GM12872 (cell line): ENCODE results near the gene IARS2.

ENCODE experiments used
- TF ChIP-seq, protein P1 (sequence below): IDR thresholded peaks from 3 replicates; pipeline ENCODE4 v1.5.1; 2011; ENCODE audit warnings: low read depth, mild to moderate bottlenecking, low read length, moderate library complexity; ENCODE audit not compliant: insufficient read depth

IARS2 gene

GRCh38 chr1:220062629-220063028, 31.3 kb upstream of the IARS2 start:
- TF ChIP-seq, protein P1, sequence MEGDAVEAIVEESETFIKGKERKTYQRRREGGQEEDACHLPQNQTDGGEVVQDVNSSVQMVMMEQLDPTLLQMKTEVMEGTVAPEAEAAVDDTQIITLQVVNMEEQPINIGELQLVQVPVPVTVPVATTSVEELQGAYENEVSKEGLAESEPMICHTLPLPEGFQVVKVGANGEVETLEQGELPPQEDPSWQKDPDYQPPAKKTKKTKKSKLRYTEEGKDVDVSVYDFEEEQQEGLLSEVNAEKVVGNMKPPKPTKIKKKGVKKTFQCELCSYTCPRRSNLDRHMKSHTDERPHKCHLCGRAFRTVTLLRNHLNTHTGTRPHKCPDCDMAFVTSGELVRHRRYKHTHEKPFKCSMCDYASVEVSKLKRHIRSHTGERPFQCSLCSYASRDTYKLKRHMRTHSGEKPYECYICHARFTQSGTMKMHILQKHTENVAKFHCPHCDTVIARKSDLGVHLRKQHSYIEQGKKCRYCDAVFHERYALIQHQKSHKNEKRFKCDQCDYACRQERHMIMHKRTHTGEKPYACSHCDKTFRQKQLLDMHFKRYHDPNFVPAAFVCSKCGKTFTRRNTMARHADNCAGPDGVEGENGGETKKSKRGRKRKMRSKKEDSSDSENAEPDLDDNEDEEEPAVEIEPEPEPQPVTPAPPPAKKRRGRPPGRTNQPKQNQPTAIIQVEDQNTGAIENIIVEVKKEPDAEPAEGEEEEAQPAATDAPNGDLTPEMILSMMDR: no peak

DNA sequence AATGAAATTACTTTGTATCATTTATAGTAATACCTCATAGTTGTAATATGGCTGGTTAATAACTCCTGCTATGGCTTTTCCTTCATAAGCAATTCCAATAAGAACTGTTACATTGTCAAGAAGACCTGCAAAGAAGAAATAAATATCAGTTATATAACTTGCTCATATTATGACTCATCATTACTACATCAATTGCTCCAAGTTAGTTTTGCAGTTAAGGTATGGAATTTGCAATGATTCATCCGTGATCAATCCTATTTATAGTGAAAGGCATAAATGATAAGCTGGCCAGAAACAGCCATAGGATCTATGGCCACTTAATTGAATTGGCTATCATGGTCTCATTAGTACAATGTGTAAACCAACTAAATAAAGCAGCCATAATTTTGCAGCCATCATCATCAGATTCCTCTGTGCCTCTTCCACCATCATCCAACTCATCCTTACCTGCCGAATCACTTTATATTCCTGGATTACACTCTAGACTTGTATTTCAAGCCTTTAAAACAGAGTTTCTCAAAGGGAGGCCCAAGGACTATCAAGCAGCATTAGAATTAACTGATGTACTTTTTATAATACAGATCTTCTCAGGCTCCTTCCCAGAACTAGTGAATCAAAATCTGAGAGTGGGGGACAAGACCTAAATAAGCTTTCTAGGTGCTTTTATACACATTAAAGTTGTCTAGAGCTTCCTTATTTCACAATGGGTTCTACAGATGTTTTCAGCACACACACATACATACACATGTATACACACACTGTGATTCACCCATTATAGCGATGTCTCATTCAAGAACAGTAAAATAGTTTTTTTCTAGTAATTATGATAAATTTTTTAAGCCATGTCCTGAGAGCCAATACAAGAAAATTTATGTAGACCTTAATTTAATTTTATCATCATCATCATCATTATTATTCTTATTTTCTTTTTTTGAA, 26.4 kb upstream of the IARS2 start:
- TF ChIP-seq, protein P1: no peak

GRCh38 chr1:220076861-220077762, 16.8 kb upstream of the IARS2 start:
- TF ChIP-seq, protein P1: no peak

DNA sequence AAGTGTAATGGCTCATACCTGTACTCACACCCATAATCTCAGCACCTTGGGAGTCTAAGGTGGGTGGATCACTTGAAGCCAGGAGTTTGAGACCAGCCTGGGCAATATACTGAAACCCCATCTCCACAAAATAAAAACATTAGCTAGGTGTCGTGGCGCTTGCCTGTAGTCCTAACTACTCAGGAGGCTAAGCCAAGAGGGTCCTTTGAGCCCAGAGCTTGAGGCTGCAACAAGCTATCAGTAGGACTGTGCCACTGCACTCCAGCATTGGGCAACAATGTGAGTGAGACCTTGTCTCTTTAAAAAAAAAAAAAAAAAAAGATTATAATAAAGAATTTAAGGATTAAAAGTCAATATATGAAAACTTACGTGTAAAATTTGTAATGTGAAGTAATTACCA, 16.0 kb upstream of the IARS2 start:
- TF ChIP-seq, protein P1: no peak

DNA sequence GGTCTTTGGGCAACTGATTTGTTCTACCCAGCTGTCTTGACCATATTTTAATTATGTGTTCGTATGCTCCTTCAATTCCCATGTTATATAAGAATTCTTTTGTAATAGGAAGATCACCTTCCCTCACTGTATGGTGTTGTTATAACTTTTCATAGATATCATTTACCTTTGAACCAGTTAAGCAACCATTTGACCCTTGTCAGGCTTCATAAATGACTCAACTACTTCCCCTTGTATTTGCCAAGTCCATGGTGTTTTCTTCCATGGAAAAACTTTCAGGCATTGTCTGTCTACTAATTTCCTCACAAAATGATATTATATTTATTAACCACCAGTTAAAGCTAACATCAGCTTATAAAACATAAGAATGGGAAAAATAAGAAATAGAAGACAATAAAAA, 9.5 kb upstream of the IARS2 start:
- TF ChIP-seq, protein P1: no peak

GRCh38 chr1:220086261-220086686, 7.7 kb upstream of the IARS2 start:
- TF ChIP-seq, protein P1: peak; percentile 62

DNA sequence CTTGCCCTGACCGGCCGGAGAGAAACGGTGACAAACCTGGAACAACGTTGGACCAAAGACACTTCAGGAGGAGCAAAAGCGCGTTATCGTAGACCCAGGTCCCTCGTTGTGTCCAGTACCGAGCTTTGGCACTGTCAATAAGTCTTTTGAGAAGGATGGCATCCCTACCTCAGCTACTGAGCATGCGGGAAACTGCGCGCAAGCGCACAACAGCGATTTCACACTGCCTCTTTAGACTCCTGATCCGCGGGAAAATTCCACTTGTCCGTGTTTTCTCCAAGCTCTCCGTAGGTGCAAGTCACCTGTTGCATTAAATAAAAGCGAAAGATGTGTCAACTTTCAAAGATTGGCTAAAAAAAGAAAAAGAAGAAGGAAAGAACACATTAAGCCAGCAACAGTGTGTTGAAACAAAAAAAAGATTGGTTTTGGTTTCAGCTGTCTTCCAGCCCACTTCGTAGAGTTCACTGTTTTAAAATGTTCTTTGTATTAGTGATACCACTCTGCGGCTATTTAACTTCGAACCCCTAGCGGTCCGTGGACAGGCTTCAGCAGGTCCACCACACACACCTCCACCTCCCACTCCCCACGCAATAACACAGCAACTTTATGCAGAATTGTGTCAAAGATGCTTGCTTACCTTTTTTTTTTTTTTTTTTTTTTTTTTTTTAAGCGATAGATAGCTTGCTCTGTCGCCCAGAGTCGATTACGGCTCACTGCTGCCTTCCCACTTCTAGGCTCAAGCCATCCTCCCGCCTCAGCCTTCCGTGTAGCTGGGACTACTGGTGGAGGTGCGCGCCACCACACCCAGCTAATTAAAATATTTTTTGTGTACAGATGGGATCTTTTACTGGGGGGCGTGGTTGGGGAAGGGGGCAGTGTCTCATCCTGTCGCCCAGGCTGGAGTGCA, 4.0 kb upstream of the IARS2 start, which contains the start of gene BPNT1:
TSS of gene BPNT1 (minus strand) at position 139 of the 907 bp plus-strand sequence. CDS start 9,942 bp downstream, outside the sequence.
- TF ChIP-seq, protein P1: peak; percentile 21; the same call in 1 of the 3 replicates
